K562 (cell line): ENCODE measurements around the gene FUNDC2. TPM values are rescaled to one million over a fixed set of nuclear protein-coding genes. Genes with fewer than 3 reads are reported as not detected.

Experiments used
- CBFA2T2 ChIP-seq: fragments of 450-650 bp; conservative IDR thresholded peaks from 2 replicates; pipeline ENCODE4 v1.6.1; 2017; ENCODE audit warnings: mild to moderate bottlenecking
- CREB1 ChIP-seq, 2 experiments: sonication (generic) in 1 of 2; formaldehyde crosslinking in 1 of 2; IDR thresholded peaks; 2 replicates each; pipeline versions ENCODE4 v1.6.1 to v1.8.0; 2012 to 2022; ENCODE audit warnings: inconsistent platforms in 1 of 2, mild to moderate bottlenecking in 1 of 2, missing genetic modification reagents in 1 of 2, moderate library complexity in 1 of 2
- DIDO1 ChIP-seq: fragments of 450-650 bp; IDR thresholded peaks from 2 replicates; pipeline ENCODE4 v1.6.1; 2016; ENCODE audit warnings: low read depth, missing biosample characterization, missing genetic modification characterization
- EGR1 ChIP-seq: fragments of 450-650 bp; conservative IDR thresholded peaks from 2 replicates; pipeline ENCODE4 v1.6.1; 2017; ENCODE audit warnings: mild to moderate bottlenecking
- IRF2 ChIP-seq: sonication (generic); formaldehyde crosslinking; IDR thresholded peaks from 2 replicates; pipeline ENCODE4 v1.8.1; 2022; ENCODE audit warnings: mild to moderate bottlenecking, missing genetic modification reagents
- KDM5B ChIP-seq: fragments of 200-600 bp; sonication (generic); IDR thresholded peaks from 2 replicates; pipeline ENCODE4 v1.6.1; 2012; ENCODE audit warnings: low read depth, mild to moderate bottlenecking, moderate library complexity, low read length, control low read depth, inconsistent platforms; ENCODE audit not compliant: insufficient replicate concordance
- MBD2 ChIP-seq: sonication (generic); IDR thresholded peaks from 2 replicates; pipeline ENCODE4 v1.6.1; 2016; ENCODE audit warnings: low read depth, borderline replicate concordance
- POLR3A ChIP-seq: IDR thresholded peaks from 2 replicates; pipeline ENCODE4 v1.6.1; 2011; ENCODE audit warnings: borderline replicate concordance, mild to moderate bottlenecking, moderate library complexity; ENCODE audit not compliant: insufficient read length, insufficient read depth; ENCODE audit errors: extremely low read depth
- PRPF4 ChIP-seq: fragments of 200-400 bp; formaldehyde crosslinking; IDR thresholded peaks from one replicate; pipeline ENCODE4 v1.6.1; 2017; ENCODE audit warnings: low read length, low read depth, mild to moderate bottlenecking; ENCODE audit not compliant: insufficient read depth, poor library complexity, severe bottlenecking
- PTRF ChIP-seq: fragments of 450-650 bp; IDR thresholded peaks from 2 replicates; pipeline ENCODE4 v1.6.1; 2016; ENCODE audit warnings: mild to moderate bottlenecking, missing genetic modification characterization, missing compliant biosample characterization
- RBM25 ChIP-seq: fragments of 200-400 bp; formaldehyde crosslinking; IDR thresholded peaks from 2 replicates; pipeline ENCODE4 v1.6.1; 2018; ENCODE audit warnings: low read length, low read depth, moderate library complexity; ENCODE audit not compliant: severe bottlenecking
- SIN3A ChIP-seq, 2 experiments: fragments of 150-350 bp in 1 of 2; IDR thresholded peaks; 2 replicates each; pipeline ENCODE4 v1.6.1; 2011 to 2016; ENCODE audit warnings: borderline replicate concordance in 2 of 2, low read depth in 2 of 2, low read length in 2 of 2, mild to moderate bottlenecking in 2 of 2, moderate library complexity in 2 of 2; ENCODE audit not compliant: control insufficient read depth in 1 of 2
- THRAP3 ChIP-seq: fragments of 450-650 bp; IDR thresholded peaks from 2 replicates; pipeline ENCODE4 v1.6.1; 2016; ENCODE audit warnings: mild to moderate bottlenecking, inconsistent platforms, borderline replicate concordance
- YBX1 ChIP-seq: fragments of 450-650 bp; IDR thresholded peaks from 2 replicates; pipeline ENCODE4 v1.7.1; 2016; ENCODE audit warnings: mild to moderate bottlenecking
- ZNF124 ChIP-seq: sonication (generic); formaldehyde crosslinking; IDR thresholded peaks from 2 replicates; pipeline ENCODE4 v1.8.1; 2022; ENCODE audit warnings: missing genetic modification reagents
- ZNF75A ChIP-seq: fragments of 450-650 bp; formaldehyde crosslinking; IDR thresholded peaks from 2 replicates; pipeline ENCODE4 v1.4.0; 2020; ENCODE audit warnings: mild to moderate bottlenecking
- polyA plus RNA-seq, 8 experiments: library from polyadenylated mRNA; depleted of rRNA in 4 of 8; stranded (reverse) in 5 of 8; unstranded in 3 of 8; fragments of >200 nt; fragmentation: Nextera tagmentation in 2 of 8; fragmentation: Illumina TruSeq in 1 of 8; extraction: Ambion mirVana in 2 of 8; extraction: Trizol in 1 of 8; gene quantifications; 2 replicates each; pipeline versions ENCODE4 v1.2.1 to v1.2.3, GENCODE V29; 2011 to 2014; ENCODE audit warnings: inconsistent platforms in 1 of 8, missing spikeins in 1 of 8
- total RNA-seq, 7 experiments: library from RNA; depleted of rRNA in 6 of 7; stranded (reverse); fragments of >200 nt in 6 of 7; fragmentation: Illumina TruSeq in 2 of 7; extraction: Trizol in 2 of 7; gene quantifications; 2 replicates each; pipeline versions ENCODE4 v1.2.1 to v1.2.3, GENCODE V29; 2011 to 2021; ENCODE audit warnings: low replicate concordance in 1 of 7
- TF ChIP-seq, protein P1 (sequence below): fragments of 250-450 bp; sonication (Bioruptor Pico); IDR thresholded peaks from 2 replicates; pipeline ENCODE4 v1.8.0; 2022; ENCODE audit warnings: inconsistent platforms, mild to moderate bottlenecking, moderate library complexity, borderline replicate concordance
- TF ChIP-seq, protein P2 (sequence below): IDR thresholded peaks from 2 replicates; pipeline ENCODE4 v1.6.1; 2016; ENCODE audit warnings: missing genetic modification characterization, missing compliant biosample characterization
- TF ChIP-seq, protein P3 (sequence below): sonication (generic); formaldehyde crosslinking; IDR thresholded peaks from 2 replicates; pipeline ENCODE4 v1.8.0; 2022; ENCODE audit warnings: mild to moderate bottlenecking, missing genetic modification reagents
- TF ChIP-seq, protein P4 (sequence below): fragments of 450-650 bp; IDR thresholded peaks from 2 replicates; pipeline ENCODE4 v1.6.1; 2018; ENCODE audit not compliant: partially characterized antibody

FUNDC2 gene
- total and polyA plus RNA-seq, 9 of the 15 experiments (the other 6 are each of a cell fraction or from before 2014, with no cell fraction given), result 50.6 to 235 (median 123) TPM

DNA sequence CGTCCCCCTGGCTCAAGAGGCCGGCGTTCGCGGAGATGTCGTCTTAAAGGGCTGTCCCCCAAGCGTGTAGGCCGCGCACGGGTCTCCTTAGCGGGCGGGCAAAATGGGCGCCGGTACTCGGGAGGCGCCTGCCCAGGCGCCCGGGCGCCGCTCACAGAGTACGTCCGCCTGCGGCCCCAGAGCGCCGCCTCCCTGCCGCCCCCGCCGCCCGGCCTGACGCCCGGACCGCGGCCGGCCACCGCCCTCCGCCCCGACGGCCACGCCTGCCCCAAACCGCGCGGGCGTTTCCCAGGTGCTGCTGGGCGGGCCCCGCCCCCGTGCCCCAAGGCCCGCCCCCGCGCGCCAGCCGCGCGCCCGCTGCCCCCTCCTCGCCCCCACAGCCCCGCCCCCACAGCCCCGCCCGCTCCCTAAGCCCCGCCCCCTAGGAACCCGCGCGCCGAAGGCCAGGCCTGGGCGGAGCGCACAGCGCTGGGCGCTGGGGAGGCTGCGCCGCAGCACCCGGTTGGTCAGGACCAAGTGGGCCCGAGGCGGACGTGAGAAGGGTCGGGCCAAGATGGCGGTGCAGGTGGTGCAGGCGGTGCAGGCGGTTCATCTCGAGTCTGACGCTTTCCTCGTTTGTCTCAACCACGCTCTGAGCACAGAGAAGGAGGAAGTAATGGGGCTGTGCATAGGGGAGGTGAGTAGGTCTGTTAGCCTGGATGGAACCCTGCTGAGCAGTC, 44.5 kb downstream of the FUNDC2 start, which contains the start of the genes BRCC3, CMC4 and MTCP1 (continued):
- TF ChIP-seq MBD2 (0 out of 2 replicates have a peak, but pooled peaks have one; percentile 29), CREB1 (IDR thresholded peaks at IDR 0.05) (0 out of 2 replicates have a peak, but pooled peaks have one; percentile 22), CREB1 (CRISPR knock-in tag; IDR thresholded peaks at IDR 0.05) (0 out of 2 replicates have a peak, but pooled peaks have one; percentile 27), PTRF (no peak), YBX1 (no peak), ZNF75A (CRISPR knock-in tag) (no peak), KDM5B (peak; percentile 86), IRF2 (CRISPR knock-in tag) (no peak), ZNF124 (no peak), PRPF4 (no peak), RBM25 (no peak), SIN3A (IDR thresholded peaks at IDR 0.05; ENCODE audit: borderline replicate concordance in 2 of 2, control insufficient read depth in 1 of 2, low read depth in 2 of 2, low read length in 2 of 2) (peak in 1 of 2 experiments; percentile 5; a peak in 1 of 4 replicates), THRAP3 (no peak), POLR3A (no peak), DIDO1 (tag) (no peak), CBFA2T2 (no peak), EGR1 (peak; percentile 15; the same call in 1 of the 2 replicates)
- TF ChIP-seq, protein P1, sequence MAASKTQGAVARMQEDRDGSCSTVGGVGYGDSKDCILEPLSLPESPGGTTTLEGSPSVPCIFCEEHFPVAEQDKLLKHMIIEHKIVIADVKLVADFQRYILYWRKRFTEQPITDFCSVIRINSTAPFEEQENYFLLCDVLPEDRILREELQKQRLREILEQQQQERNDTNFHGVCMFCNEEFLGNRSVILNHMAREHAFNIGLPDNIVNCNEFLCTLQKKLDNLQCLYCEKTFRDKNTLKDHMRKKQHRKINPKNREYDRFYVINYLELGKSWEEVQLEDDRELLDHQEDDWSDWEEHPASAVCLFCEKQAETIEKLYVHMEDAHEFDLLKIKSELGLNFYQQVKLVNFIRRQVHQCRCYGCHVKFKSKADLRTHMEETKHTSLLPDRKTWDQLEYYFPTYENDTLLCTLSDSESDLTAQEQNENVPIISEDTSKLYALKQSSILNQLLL (CRISPR knock-in tag), result no peak
- TF ChIP-seq, protein P2, sequence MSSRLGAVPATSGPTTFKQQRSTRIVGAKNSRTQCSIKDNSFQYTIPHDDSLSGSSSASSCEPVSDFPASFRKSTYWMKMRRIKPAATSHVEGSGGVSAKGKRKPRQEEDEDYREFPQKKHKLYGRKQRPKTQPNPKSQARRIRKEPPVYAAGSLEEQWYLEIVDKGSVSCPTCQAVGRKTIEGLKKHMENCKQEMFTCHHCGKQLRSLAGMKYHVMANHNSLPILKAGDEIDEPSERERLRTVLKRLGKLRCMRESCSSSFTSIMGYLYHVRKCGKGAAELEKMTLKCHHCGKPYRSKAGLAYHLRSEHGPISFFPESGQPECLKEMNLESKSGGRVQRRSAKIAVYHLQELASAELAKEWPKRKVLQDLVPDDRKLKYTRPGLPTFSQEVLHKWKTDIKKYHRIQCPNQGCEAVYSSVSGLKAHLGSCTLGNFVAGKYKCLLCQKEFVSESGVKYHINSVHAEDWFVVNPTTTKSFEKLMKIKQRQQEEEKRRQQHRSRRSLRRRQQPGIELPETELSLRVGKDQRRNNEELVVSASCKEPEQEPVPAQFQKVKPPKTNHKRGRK (tag), result no peak
- TF ChIP-seq, protein P3, sequence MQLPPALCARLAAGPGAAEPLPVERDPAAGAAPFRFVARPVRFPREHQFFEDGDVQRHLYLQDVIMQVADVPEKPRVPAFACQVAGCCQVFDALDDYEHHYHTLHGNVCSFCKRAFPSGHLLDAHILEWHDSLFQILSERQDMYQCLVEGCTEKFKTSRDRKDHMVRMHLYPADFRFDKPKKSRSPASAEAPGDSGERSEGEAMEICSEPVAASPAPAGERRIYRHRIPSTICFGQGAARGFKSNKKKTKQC (CRISPR knock-in tag), result no peak
- TF ChIP-seq, protein P4, sequence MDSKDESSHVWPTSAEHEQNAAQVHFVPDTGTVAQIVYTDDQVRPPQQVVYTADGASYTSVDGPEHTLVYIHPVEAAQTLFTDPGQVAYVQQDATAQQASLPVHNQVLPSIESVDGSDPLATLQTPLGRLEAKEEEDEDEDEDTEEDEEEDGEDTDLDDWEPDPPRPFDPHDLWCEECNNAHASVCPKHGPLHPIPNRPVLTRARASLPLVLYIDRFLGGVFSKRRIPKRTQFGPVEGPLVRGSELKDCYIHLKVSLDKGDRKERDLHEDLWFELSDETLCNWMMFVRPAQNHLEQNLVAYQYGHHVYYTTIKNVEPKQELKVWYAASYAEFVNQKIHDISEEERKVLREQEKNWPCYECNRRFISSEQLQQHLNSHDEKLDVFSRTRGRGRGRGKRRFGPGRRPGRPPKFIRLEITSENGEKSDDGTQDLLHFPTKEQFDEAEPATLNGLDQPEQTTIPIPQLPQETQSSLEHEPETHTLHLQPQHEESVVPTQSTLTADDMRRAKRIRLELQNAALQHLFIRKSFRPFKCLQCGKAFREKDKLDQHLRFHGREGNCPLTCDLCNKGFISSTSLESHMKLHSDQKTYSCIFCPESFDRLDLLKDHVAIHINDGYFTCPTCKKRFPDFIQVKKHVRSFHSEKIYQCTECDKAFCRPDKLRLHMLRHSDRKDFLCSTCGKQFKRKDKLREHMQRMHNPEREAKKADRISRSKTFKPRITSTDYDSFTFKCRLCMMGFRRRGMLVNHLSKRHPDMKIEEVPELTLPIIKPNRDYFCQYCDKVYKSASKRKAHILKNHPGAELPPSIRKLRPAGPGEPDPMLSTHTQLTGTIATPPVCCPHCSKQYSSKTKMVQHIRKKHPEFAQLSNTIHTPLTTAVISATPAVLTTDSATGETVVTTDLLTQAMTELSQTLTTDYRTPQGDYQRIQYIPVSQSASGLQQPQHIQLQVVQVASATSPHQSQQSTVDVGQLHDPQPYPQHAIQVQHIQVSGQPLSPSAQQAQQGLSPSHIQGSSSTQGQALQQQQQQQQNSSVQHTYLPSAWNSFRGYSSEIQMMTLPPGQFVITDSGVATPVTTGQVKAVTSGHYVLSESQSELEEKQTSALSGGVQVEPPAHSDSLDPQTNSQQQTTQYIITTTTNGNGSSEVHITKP, result peak; percentile 65
